Measurements from ENCODE around the gene TCF23.

GRCh38 chr2:27139310-27139709 lies 9.5 kb upstream of the TCF23 start, which contains the start of gene PRR30:
- TF ChIP-seq POLR2AphosphoS5 (IDR thresholded peaks at IDR 0.05) = no peak
- TF ChIP-seq POLR2A (IDR thresholded peaks at IDR 0.05) = no peak
